Activated CD4-positive, CD25-positive, alpha-beta regulatory T cell treated with anti-CD3 and anti-CD28 coated beads, Interleukin-2, amount 50 U/mL, for 16 hours (primary cell): ENCODE measurements around the gene SAMD14.
"Not testable (repeated sequence)": the region's sequence is repeated elsewhere in the genome, so short reads cannot be mapped to it uniquely, and the experiment has no call there.

ENCODE experiments used
- DNase-seq: peaks from one replicate; pipeline ENCODE4 v3.0.0-alpha.2; 2020; ENCODE audit warnings: low read depth, low spot score

Gene SAMD14

DNA sequence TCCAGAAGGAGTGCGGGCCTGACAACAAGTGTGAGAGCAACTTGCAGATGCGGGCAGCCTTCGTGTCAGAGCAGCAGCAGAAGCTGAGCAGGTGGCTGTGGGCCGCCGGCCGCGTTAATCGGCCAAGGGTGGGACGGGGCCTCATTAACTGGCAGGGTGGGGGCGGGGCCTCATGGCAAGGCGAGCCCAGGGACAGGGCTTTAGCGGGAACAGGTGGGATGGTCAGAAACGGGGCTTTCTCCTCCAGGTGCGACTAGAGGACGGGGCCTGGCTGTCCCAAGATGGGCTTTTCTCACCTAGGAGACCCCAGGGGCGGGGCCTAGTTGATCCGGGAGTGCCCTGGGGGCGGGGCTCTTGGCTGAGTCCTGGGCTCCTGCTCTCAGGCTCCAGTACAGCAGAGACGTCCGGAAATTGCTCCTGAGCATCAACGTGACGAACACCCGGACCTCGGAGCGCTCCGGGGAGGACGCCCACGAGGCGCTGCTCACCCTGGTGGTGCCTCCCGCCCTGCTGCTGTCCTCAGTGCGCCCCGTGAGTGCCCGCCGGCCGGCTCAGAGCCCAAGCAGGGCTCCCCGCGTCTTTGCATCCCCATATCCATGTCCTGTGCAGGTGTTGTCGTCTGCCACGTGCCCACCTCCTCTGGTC is 53.2 kb downstream of the SAMD14 start:
- DNase-seq: no peak

DNA sequence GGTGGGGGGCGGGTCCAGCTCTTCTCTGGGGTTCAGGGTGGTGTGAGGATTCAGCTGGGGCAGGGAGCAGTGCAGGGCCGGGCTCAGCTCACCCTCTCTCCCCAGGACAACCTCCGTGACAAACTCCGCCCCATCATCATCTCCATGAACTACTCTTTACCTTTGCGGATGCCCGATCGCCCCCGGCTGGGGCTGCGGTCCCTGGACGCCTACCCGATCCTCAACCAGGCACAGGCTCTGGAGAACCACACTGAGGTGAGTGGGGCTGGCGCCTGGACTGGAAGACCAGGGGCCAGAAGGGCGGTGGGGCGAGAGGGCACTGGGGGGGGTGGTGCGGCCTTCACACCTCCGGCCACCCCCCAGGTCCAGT is 53.8 kb downstream of the SAMD14 start:
- no peak for DNase-seq

DNA sequence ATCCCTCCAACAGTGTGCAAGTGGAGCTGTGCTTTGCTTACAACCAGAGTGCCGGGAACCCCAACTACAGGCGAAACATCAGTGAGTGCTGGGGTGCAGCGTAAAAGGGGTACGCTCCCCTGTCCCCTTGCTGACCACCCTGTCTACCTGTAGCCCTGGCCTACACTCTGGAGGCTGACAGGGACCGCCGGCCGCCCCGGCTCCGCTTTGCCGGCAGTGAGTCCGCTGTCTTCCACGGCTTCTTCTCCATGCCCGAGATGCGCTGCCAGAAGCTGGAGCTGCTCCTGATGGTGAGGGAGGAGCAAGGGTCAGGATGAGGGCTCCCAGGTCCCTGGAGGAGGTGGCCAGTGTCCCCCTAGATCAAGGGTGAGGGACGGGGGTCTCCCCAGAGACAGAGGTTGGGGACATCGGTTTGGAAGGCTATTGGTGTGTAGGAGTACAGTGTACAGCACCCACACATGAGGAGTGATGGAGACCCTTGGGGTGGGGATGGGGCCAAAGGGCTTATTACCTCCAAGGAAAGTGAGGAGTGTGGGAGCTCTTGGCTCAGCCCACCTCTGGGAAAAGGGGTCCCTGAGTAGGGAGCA is 54.4 kb downstream of the SAMD14 start:
- no peak for DNase-seq

DNA sequence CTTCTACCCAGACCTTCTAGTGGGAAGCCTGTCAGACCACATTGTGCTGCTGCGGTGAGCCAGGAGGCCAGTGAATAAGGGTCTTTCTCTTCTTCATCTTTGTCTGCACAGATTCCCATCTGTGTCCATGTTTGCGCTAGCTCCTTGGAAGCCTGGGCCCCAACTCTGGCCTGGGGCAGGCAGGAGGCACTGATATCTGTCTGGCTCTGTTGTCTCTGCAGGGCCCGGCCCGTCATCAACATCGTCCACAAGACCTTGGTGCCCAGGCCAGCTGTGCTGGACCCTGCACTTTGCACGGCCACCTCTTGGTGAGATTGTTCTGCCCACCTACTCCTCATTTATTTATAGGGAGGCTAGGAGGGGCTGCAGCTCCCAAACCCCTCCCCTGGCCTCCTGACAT is 55.7 kb downstream of the SAMD14 start:
- no peak for DNase-seq

DNA sequence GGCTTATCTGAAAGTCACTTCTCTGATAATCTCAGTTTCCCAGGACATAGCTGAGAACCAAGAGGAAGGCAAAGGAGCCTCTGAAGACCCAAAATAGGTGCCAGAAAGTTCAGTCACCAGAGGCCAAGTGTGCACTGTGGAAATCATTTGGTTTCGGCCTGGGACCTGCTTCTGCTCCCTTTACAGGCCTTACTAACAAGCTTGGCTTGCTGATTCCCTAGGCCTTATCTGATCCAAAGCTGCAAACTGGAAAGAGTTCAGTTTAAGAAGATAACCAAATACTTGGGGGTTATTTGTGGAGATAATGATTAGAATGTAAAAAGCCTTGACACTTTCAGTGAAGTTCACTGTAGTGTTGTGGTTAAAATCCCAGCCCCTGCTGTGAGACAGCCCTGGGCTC is 57.0 kb downstream of the SAMD14 start:
- DNase-seq: no peak

DNA sequence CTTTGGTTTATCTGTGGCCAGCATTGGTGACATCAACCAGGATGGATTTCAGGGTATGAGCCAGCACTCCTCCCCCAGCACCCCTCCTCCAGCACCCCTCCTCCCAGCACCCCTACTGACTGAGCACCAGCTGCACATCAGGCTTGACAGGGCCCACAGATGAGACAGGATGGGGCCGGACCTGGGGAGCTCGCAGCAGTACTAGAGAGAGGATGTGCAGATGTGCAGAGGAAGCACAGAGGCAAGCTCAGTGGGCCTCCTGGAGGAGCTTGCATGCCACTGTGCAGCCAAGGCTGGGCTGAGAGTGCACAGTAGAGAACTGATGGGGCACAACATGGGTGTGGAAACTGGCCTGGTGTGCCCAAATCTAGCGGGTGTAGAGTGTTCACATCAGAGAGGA is 57.8 kb downstream of the SAMD14 start:
- DNase-seq: no peak

DNA sequence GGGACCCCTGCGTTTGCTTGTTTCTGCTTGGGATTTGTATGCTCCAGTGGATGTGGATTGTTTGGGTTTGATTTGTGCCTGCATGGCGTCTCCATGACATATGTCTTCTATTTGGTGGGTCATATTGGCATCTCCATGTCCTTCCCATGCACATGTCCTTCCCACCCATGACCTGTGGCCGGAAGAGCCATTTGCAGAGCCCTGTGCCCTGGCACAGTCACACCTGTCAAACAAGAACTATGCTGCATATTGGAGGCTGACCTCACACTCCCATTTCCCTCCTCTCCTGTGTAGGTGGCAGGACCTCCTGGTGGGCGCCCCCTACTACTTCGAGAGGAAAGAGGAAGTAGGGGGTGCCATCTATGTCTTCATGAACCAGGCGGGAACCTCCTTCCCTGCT is 58.3 kb downstream of the SAMD14 start:
- DNase-seq: no peak

DNA sequence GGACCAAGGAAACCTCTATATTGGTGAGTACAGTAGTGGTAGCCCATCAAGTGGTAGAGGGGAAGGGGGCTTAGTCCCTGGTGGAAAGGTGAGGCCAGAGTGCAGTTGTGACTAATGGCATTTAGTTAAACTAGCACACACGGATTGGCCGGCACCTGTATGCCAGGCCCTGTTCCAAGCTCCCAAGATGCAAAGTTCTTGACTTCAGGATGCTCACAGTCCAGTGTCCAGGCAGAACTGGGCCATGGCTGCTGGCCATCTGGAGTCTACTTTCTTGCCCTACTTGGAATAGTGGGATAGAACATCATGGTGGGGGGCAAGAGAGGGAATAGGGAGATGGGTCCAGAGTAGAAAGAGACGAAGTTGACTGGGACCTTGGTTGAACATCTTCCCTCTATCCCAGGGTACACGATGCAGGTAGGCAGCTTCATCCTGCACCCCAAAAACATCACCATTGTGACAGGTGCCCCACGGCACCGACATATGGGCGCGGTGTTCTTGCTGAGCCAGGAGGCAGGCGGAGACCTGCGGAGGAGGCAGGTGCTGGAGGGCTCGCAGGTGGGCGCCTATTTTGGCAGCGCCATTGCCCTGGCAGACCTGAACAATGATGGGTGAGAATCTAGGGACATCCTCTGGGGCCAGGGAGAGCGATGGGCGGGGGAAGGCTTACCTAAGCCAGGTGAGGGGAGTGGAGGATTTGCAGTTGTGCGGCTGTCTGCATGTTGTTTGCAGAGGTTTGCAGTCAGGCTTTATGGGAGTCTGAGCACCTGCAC is 58.9 kb downstream of the SAMD14 start:
- no peak for DNase-seq

DNA sequence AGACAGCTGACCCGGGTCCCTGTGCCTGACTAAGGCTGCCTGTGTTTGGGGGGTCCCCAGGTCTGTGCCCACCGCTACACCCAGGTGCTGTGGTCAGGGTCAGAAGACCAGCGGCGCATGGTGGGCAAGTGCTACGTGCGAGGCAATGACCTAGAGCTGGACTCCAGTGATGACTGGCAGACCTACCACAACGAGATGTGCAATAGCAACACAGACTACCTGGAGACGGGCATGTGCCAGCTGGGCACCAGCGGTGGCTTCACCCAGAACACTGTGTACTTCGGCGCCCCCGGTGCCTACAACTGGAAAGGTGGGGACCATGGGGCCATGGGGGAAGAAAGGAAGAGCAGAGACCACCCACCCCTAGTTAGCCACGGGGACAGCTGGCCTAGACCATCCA is 62.0 kb downstream of the SAMD14 start:
- no peak for DNase-seq

DNA sequence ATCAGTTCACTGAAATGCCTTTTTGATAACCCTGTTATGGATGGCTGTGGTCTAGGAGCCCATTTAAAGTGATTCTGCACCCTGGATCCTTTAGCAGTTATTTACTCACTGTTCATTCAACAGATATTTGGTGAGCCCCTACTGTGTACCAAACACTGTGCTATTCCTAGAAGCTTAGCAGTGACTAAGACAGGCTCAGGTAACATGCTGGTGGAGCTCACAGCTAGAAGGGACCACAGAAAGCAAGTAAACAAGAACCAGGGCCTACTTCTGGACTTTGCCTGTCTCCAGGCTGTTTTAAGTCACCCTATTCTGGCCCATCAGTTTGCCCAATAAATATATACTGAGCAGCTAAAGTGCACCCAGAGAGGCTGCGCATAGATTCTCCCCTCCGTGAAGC is 63.0 kb downstream of the SAMD14 start:
- DNase-seq: no peak

DNA sequence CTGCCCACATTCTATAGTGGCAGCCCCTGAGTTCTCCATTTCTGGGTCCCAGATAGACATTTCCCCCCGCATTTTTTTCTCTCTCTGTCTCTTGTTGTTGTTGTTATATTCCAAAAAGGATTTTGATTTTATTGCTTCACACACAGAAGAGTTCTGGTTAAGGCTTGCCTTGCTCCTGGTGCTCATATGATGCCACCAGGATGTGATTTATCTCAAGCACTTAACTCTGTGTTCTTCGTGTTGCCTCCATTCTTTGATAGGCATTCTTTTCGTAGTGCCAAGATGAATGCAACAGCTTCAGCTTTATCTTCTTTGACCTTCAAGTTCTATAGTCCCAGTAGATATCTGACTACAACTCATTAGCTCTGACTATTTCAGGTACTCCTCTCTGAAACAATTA is 64.9 kb downstream of the SAMD14 start:
- no peak for DNase-seq

DNA sequence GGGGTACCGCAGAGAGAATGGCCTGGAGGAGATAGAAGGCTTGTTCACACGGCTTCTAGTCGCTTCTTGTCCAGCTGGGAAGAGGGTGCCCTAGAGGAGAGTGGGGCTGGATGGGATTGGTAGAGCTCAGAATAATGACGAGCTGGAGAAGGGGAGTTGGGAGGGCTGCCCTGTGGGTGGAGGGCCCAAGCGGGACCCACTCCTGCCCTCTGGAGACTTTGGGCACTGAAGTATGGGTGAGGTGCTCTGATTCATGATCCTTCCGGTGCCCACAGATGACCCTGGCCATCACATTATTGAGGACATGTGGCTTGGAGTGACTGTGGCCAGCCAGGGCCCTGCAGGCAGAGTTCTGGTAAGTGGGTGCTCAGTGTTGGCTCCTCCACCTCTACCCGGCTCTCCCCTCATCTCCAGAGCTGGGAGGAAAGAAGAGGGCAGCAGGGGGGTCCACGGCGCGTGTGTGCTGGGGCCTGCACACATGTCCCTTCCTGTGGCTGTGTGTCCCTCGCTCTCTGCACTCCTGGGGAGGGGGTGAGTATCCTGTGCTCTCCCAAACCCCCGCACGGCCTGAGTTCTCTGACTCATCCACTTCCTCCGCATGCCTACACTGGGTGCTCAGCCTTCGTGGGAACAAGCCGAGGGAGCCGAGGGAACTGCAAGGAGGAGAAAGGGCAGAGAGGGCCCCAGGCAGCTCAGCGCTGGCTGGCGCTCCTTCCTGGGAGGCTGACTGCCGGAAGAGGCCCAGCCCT is 65.5 kb downstream of the SAMD14 start:
- no peak for DNase-seq

DNA sequence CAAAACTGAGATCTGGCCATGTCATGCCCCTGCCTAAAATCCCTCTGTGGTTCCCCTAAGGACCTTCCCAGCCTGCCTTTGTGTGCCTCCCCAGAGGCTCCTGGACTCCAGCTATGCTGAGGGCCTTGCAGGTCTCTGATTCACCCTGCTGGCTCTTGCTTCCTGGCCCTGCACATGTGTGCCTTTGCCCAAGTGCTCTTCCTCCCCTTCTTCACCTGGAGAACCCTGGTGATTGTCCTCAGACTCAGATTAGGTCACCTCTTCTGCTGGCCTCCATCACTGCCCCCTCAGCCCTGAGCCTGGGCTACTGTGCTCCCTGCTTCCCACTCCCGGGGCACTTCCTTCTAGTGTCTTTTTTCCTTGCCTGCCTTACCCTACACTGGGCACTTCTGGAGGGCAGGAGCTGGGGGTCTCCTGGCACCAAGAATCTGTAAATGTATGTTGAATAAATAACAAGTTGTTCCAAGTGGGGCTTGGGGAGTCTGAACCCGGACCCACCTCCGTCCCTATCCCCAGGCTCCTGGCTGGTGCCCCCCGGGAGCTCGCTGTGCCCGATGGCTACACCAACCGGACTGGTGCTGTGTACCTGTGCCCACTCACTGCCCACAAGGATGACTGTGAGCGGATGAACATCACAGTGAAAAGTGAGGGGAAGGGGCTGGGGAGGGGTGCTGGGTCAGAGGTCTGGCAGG is 66.3 kb downstream of the SAMD14 start:
- DNase-seq: no peak

DNA sequence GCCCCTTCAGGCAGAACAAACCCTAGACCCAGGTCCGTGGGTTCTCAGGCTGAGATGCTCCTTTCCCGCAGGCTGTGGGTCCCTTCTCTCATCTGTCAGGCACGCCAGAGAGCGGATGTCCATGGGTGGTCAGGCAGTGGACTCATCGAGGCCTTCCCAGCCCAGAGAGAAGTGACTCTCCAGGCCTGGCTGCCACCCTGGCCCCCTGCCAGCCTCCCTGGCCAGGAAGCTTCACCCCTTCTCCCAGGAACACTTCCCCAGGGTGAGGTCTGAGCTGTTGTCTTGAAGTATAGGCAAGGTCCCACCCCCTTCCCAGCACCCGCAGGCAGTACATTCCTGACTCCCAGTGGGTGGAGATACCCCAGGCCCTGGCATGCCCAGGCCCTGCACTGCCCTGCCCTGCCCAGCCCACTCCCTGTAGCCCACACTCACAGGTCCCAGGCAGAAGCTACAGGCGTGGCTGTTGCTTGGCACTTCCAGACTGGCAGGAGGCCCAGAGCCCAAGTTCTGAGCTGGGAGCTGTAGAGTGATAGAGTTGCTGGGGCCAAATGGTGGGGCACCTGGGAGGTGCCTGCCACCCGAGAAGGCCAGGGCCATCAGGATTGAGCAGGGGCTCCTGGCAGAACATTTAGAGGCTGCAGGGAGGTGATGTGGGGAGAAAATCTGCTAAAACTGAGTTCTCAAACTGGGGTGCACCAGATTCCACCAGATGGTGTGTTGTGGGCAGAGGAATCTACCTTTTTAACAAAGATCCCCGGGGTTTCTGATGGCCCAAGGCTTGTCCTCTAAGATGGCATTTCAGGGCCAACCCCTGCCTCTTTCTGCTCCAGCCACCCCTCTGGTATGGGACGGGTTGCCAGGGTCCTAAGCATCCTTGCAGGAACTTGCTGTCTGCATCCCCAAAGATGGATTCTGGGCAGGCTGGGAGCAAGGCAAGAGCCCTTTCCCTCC is 67.4 kb downstream of the SAMD14 start:
- no peak for DNase-seq

DNA sequence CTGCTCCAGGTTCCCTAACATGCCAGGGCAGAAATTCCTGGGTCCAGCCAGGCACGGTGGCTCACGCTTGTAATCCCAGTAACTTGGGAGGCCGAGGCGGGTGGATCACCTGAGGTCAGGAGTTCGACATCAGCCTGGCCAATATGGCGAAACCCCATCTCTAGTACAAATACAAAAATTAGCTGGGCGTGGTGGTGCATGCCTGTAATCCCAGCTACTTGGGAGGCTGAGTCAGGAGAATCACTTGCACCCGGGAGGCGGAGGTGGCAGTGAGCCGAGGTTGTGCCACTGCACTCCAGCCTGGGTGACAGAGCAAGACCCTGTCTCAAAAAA is 68.3 kb downstream of the SAMD14 start:
- DNase-seq: not testable (repeated sequence)

DNA sequence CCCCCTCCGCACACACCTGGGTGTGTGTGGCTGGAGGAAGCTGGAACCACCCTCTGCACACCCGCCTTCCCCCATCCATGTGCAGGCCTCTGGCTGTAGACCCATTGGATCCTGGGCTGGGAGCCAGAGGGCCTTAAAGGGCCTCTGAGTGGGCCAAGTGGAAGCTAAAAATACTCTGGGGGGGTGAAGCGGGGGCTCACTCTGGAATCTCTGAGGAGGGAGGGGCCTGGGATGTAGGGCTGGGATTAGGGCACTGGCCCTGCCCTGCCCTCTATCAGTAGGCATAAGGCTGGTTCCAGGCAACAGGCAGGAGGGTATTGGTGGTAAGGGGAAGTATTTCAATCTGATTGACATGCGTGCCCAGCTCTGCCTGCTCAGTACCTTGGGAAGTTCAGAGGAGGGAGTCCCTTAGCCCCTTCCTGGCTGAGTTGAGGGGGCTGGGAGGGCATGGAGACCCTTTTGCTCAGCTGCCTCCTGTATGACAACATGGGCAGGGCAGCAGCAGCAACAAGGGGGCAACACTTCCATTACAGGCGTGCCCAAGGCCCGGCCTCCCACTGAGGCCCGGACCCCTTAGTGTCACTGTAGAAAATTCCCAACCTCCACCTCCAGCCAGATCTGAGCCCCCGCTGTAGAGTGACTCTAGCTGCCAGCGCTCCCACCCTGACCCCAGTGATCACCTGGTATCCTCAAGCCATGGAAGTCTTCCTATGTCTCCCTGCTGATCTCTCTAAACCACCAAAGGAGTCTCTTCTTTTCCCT is 68.8 kb downstream of the SAMD14 start:
- DNase-seq: no peak
